ENCODE data around the gene SP2.

The SP2 gene

GRCh38 chr17:47953909-47954308 lies 57.9 kb downstream of the SP2 start:
- DNase-seq, result no peak

- no peak for DNase-seq
Observed at GRCh38 chr17:47955497-47956461, 59.7 kb downstream of the SP2 start.

- DNase-seq, result no peak
Observed at GRCh38 chr17:47956791-47957590, 61.0 kb downstream of the SP2 start.

- no peak for DNase-seq
Observed at GRCh38 chr17:47957591-47958490, 61.8 kb downstream of the SP2 start, which contains the start of gene PRR15L. Gene PRR15L (minus strand): TSS chr17:47957883. CDS start chr17:47953234, 4,649 bp downstream.

- no peak for DNase-seq
Observed at GRCh38 chr17:47959825-47960655, 64.0 kb downstream of the SP2 start.

- DNase-seq, result no peak
Observed at GRCh38 chr17:47961406-47961805, 65.4 kb downstream of the SP2 start.

GRCh38 chr17:47962901-47963300 lies 66.9 kb downstream of the SP2 start:
- no peak for DNase-seq

- DNase-seq, result no peak
Observed at GRCh38 chr17:47964856-47965255, 68.8 kb downstream of the SP2 start.

- DNase-seq, result no peak
Observed at GRCh38 chr17:47966079-47966519, 70.1 kb downstream of the SP2 start.

- peak; percentile 89 for DNase-seq
Observed at GRCh38 chr17:47967607-47968252, 71.7 kb downstream of the SP2 start.

GRCh38 chr17:47968836-47969235 lies 72.8 kb downstream of the SP2 start:
- no peak for DNase-seq

GRCh38 chr17:47969930-47970724 lies 74.1 kb downstream of the SP2 start:
- no peak for DNase-seq

GRCh38 chr17:47970725-47971499 lies 74.9 kb downstream of the SP2 start, which contains the start of gene CDK5RAP3:
Gene CDK5RAP3 (plus strand): TSS chr17:47971113. CDS start chr17:47971147, 34 bp downstream.
- peak; percentile 100 for DNase-seq

GRCh38 chr17:47973541-47973940 lies 77.5 kb downstream of the SP2 start:
- peak; percentile 88 for DNase-seq

- no peak for DNase-seq
Observed at GRCh38 chr17:47975189-47975822, 79.3 kb downstream of the SP2 start.

GRCh38 chr17:47975823-47976205 lies 79.8 kb downstream of the SP2 start:
- no peak for DNase-seq

GRCh38 chr17:47978324-47978723 lies 82.3 kb downstream of the SP2 start:
- DNase-seq, result peak; percentile 43
